AML-193 (cell line): ENCODE measurements around the gene NPR3.

ENCODE experiments used
- DNase-seq, 2 experiments: peaks; one replicate each; lab custom pipeline; 2025; lab: John Stamatoyannopoulos, UW

Gene NPR3

GRCh38 chr5:32711681-32712480 is 760 bp downstream of the NPR3 start:
- no peak for DNase-seq

GRCh38 chr5:32712481-32713360 is 1.6 kb downstream of the NPR3 start:
- DNase-seq, result no peak

DNA sequence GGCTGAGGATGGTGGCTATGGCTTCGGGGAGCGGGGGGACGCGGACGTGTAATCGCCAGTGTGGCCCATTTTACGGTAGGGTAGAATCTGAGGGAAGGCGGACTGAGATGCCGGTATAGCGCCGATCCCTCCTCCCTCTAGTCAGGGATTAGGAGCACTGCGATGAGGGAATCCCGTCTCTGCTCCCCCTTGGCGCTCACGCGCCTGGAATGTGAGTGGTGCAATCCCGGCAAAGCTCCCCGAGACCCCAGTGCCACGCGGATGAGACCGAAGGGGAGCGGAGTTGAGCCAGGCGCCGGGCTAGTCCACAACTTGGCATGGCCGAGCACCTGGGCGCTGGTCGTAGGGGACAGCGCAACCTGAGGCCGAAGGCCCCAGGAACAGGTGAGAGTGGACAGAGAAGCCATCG is 2.2 kb downstream of the NPR3 start:
- DNase-seq, result no peak

GRCh38 chr5:32713770-32714381 is 2.8 kb downstream of the NPR3 start:
- DNase-seq, result no peak

GRCh38 chr5:32714836-32715235 is 3.7 kb downstream of the NPR3 start:
- DNase-seq, result no peak

- DNase-seq, result no peak
Measured at GRCh38 chr5:32720300-32720699, 9.2 kb downstream of the NPR3 start.

- no peak for DNase-seq
Measured at GRCh38 chr5:32721626-32722025, 10.5 kb downstream of the NPR3 start.

GRCh38 chr5:32722957-32723356 is 11.8 kb downstream of the NPR3 start:
- no peak for DNase-seq

DNA sequence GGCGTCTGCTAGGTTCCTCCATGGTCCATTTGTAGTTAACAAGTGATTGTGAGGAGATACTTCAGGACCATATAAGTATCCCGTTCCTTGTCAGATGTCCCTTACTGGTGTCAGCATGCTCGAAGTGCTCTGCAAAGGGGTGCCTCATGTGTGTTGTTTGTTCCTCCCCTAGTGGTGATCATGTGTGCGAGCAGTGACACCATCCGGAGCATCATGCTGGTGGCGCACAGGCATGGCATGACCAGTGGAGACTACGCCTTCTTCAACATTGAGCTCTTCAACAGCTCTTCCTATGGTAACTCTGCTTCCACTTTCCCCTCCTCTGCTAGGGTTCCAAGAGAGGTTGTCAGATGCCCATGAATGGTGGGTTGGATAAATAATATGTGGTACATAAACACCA is 13.4 kb downstream of the NPR3 start:
- DNase-seq, result no peak

DNA sequence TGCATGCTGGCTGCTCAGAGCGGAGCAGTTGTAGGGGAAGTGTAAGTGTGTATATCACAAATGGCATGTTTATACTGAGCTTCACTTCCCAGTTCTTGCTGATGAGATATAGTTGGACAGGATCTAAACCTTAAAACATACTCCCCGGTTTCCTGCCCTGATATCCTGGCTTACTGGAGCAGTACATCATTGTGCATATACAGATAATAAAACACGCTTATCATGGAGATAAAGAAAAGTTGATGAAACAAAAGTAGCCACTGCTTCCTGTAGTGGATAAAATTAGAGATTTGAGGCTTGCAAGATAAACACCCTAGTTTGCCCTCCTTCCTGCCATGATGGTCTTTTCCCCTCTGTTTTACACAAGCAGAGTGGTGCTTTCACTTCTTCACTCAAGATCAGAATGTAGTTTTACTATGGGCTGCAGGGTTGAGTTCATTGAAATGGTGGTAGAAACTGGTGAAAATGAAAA is 15.0 kb downstream of the NPR3 start:
- no peak for DNase-seq

GRCh38 chr5:32729651-32730050 is 18.5 kb downstream of the NPR3 start:
- no peak for DNase-seq

DNA sequence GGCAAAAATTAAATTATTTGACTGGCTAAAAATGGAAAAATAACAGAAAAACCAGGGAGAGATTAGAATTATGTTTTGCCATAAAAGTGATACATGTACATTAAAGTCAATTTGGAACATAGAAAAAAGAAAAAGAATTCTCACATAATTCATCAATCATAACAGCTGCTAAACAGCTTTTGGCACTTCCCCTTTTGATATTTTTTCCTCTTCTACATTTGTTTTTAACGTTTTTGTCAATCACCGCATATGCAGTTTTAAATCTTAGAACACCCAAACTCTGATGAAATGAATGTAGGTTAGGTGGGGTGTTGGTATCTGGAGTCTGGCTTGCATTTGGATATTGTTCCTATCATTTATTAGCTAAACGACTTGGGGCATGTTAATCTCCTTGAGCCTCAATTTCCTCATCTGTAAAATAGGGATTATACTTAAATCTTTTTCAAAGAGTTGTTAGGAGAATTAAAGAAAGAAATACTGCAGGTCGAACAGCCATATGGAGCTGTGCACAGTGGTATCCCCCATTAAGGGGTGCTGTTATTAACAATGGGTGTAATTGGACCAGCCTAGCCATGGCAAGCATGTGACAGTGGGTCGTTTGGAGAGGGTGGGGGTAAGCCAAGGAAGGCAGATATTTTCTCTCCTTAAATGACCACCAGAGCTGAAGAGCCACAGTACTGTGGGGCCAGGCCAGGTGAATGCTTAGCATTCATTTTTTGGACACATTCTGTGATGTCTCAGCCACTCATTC is 22.6 kb downstream of the NPR3 start:
- no peak for DNase-seq

DNA sequence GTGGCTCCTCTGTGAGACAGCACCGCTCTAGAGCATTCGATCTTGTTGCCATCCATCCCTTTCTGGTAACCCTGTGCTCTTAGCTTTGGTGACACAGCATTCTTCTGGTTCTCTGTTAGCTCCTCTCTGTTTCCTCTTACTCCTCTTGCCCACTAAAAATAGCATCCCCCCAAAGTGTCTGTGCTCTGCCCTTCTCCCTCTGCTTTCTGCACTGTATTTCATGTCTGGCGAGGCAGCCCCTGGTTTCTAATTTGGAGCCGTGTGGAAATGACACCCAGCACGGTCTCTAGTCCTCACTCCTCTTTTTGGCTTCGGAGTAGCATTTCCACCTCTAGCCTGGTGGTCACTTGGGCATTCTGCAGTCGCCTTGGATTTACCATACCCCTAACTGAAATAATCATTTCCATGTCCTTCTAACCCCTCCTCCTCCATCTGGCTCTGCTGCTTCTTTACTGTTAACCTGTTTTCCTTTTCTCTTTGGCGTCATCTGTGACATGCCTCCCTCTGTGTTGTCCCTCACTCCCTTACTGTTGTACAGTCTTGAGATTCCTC is 23.8 kb downstream of the NPR3 start:
- DNase-seq, result no peak

DNA sequence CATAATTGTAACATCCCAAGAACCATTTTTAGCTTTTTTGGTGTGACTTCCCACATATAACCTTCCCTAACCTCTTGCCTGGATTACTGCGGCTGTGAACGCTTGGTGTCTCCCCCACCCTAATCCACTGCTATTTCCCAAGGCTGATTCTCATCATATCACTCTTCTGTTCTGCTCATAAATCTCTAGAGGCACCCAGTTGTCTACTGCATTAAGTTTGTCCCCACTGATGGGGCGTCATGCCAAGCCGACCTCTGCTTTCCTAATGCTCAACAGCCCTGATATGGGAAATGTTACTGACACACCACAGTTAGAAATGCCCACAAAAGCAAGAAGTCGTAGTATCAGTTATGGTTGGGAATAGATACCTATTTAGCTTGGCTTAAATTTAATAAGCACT is 24.4 kb downstream of the NPR3 start:
- DNase-seq, result no peak

- DNase-seq, result no peak
Measured at GRCh38 chr5:32736842-32737241, 25.7 kb downstream of the NPR3 start.

- DNase-seq, result no peak
Measured at GRCh38 chr5:32740651-32741050, 29.5 kb downstream of the NPR3 start.

GRCh38 chr5:32745317-32745716 is 34.2 kb downstream of the NPR3 start:
- no peak for DNase-seq

GRCh38 chr5:32752411-32752810 is 41.3 kb downstream of the NPR3 start:
- DNase-seq, result no peak

DNA sequence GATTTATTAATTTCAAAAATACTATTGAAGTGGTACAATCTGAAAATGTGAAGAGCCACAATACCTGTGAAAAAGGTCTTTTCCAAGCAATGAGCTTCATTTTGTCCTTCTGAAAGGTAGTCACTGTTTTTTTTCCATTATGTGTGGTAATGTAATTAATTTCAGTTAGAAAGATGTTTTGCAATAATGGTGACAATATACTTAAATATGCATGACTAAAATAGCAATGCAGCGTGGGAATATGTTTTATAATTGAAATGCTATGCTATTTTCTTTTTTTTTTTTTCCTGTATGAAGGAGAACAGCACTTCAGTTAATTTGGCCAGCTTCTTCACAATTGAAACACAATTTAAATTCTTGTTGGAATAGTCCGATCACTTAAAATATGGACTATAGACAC is 41.9 kb downstream of the NPR3 start:
- no peak for DNase-seq

GRCh38 chr5:32753765-32754164 is 42.6 kb downstream of the NPR3 start:
- DNase-seq, result no peak

- DNase-seq, result no peak
Measured at GRCh38 chr5:32754284-32754683, 43.2 kb downstream of the NPR3 start.

DNA sequence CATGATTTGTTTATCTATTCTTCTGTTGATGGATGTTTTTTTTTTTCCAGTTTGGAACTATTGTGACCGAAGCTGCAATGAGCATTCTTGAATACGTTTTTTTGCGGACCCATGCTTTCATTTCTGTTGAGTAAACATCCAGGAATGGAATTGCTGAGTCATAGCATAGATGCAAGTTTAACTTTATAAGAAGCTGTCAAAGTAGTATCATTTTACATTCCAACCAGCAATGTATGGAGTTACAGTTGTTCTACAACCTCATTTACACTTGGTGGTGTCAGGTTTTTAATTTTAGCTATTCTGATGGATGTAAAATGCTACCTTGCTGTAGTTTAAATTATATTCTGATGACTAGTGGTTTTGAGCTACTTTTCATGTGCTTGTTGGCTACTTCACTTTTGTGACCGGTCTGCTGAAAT is 49.0 kb downstream of the NPR3 start:
- no peak for DNase-seq
